ENCODE results near the gene SELENBP1. TPM values are rescaled to one million over a fixed set of nuclear protein-coding genes. Genes with fewer than 3 reads are reported as not detected.

SELENBP1 gene
- total and polyA plus RNA-seq, 9 of the 15 experiments (the other 6 are each of a cell fraction or from before 2014, with no cell fraction given): 25.8 to 81.2 (median 47.1) TPM

GRCh38 chr1:151327903-151328674 lies 44.4 kb downstream of the SELENBP1 start (continued):
- TF ChIP-seq CHD7 (IDR thresholded peaks at IDR 0.05; ENCODE audit: low read depth, low read length) (peak; percentile 92), ESRRB (CRISPR knock-in tag; IDR thresholded peaks at IDR 0.05; ENCODE audit: borderline replicate concordance) (no peak), ESRRA (IDR thresholded peaks at IDR 0.05; ENCODE audit: borderline replicate concordance, low read depth) (0 out of 2 replicates have a peak, but pooled peaks have one; percentile 22), CREM (IDR thresholded peaks at IDR 0.05; ENCODE audit: low read depth) (peak; percentile 85), CREB3 (tag; conservative IDR thresholded peaks at IDR 0.05; ENCODE audit: low read depth) (0 out of 2 replicates have a peak, but pooled peaks have one; percentile 68), ZNF584 (CRISPR knock-in tag; IDR thresholded peaks at IDR 0.05; ENCODE audit: low read depth) (no peak), ZNF512 (tag; IDR thresholded peaks at IDR 0.05) (no peak), GABPB2 (CRISPR knock-in tag; conservative IDR thresholded peaks at IDR 0.05) (0 out of 2 replicates have a peak, but pooled peaks have one; percentile 39), TOE1 (IDR thresholded peaks at IDR 0.05; ENCODE audit: borderline replicate concordance) (0 out of 2 replicates have a peak, but pooled peaks have one; percentile 6), TOE1 (CRISPR knock-in tag; IDR thresholded peaks at IDR 0.05; ENCODE audit: borderline replicate concordance, low read depth) (no peak), ZFX (CRISPR knock-in tag; IDR thresholded peaks at IDR 0.05) (peak; percentile 75), MTA3 (IDR thresholded peaks at IDR 0.05; ENCODE audit: borderline replicate concordance) (peak; percentile 48; the same call in 1 of the 2 replicates)
